Sigmoid colon (tissue), 7 donors: ENCODE results near the gene POFUT1. TPM values are rescaled to one million over a fixed set of nuclear protein-coding genes. Genes with fewer than 3 reads are reported as not detected.
"Not testable (repeated sequence)": the region's sequence is repeated elsewhere in the genome, so short reads cannot be mapped to it uniquely, and the experiment has no call there.

Source experiments
- DNase-seq: peaks from one replicate; pipeline ENCODE4 v3.0.0-alpha.2; 2019
- H3K27ac ChIP-seq, 4 donors: fragments of 200-600 bp; sonication (generic); one replicate each; pipeline ENCODE4 v1.5.1; 2016 to 2019; ENCODE audit warnings: mild to moderate bottlenecking in 1 of 4
- H3K27me3 ChIP-seq, 3 donors: fragments of 200-600 bp; sonication (generic); one replicate each; pipeline ENCODE4 v1.5.1; 2019; ENCODE audit warnings: mild to moderate bottlenecking in 1 of 3
- H3K36me3 ChIP-seq, 4 donors: fragments of 200-600 bp; sonication (generic); one replicate each; pipeline ENCODE4 v1.5.1; 2016 to 2019
- H3K4me1 ChIP-seq, 4 donors: fragments of 200-600 bp; sonication (generic); one replicate each; pipeline ENCODE4 v1.5.1; 2017 to 2019
- H3K4me3 ChIP-seq, 4 donors: fragments of 200-600 bp; sonication (generic); one replicate each; pipeline ENCODE4 v1.5.1; 2017 to 2019; ENCODE audit warnings: mild to moderate bottlenecking in 2 of 4, moderate library complexity in 1 of 4
- H3K9me3 ChIP-seq, 4 donors: fragments of 200-600 bp in 3 of 4; sonication (generic) in 3 of 4; one replicate each; pipeline versions ENCODE4 v1.5.1 to v1.6.1; 2013 to 2019
- CTCF ChIP-seq, 4 experiments: fragments of 450-650 bp in 3 of 4; fragments of 200-600 bp in 1 of 4; IDR thresholded peaks; one replicate each; pipeline ENCODE4 v1.5.1; 2016 to 2019; ENCODE audit warnings: antibody characterized with exemption in 4 of 4, mild to moderate bottlenecking in 3 of 4, moderate library complexity in 2 of 4
- EP300 ChIP-seq, 4 donors: sonication (generic); formaldehyde crosslinking; IDR thresholded peaks; one replicate each; pipeline ENCODE4 v1.6.1; 2017; ENCODE audit warnings: antibody characterized with exemption in 4 of 4
- POLR2A ChIP-seq, 2 donors: fragments of 450-650 bp; IDR thresholded peaks; one replicate each; pipeline ENCODE4 v1.6.1; 2016; ENCODE audit warnings: antibody characterized with exemption in 2 of 2, mild to moderate bottlenecking in 2 of 2, moderate library complexity in 2 of 2
- POLR2AphosphoS5 ChIP-seq, 4 donors: sonication (generic); formaldehyde crosslinking; IDR thresholded peaks; one replicate each; pipeline ENCODE4 v1.6.1; 2017; ENCODE audit warnings: antibody characterized with exemption in 4 of 4
- WGBS, 2 donors: extraction: QIAGEN DNeasy Blood & Tissue Kit; methylation state at CpG; one replicate each; pipeline ENCODE4 v1.1.7; 2013; 5-methylcytosine and 5-hydroxymethylcytosine counted together
- intact Hi-C: fragments of 100-400 bp; cut with DNase I; formaldehyde crosslinking; loops from one replicate; pipeline ENCODE4 v1.15.1; 2023
- polyA plus RNA-seq, 3 donors: library from polyadenylated mRNA; stranded (reverse); fragments of 200-250 nt; gene quantifications; one replicate each; pipeline ENCODE4 v1.2.3, GENCODE V29; 2013
- total RNA-seq, 4 donors: library from RNA; depleted of rRNA; stranded (reverse); fragments of >200 nt; gene quantifications; one replicate each; pipeline ENCODE4 v1.1.0, GENCODE V29; 2016
- donor health status: healthy with polysubstance abuse.
- donor health status: Bipolar disorder and iron deficiency.
- donor health status: healthy.

The POFUT1 gene
- total and polyA plus RNA-seq, 7 donors = 7.2 to 31.6 (median 25.3) TPM

DNA sequence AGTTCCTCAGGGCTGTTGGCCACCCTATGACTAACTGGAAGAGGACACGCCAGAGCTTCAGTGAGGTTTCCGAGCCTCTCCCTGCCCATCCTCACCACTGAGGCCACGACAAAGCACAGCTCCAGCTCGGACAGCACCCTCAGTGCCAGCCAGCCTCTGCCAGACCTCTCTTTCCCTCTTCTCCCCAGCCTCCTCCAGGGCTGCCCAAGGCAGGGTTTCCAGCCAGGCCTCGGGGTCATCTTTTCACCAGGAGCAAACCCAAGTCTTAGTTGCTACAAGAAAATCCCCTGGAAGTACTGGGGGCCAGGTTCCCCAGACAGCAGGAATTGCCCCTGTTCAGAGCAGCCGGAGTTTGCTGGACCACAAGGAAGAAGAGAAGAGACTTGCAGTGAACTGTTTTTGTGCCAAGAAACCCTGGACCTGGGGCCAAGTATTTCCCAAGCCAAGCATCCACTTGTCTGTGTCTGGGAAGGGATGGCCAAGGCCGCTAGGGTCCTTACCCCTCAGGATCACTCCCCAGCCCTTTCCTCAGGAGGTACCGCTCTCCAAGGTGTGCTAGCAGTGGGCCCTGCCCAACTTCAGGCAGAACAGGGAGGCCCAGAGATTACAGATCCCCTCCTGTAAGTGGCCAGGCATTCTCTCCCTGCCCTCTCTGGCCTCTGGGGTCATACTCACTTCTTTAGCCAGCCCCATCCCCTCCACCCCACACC, 41.7 kb upstream of the POFUT1 start:
- intact Hi-C loops = no loop called here
- 91 to 92% methylated on average over 8 of the region's 8 CpGs for WGBS, 2 donors
- H3K27me3 ChIP-seq = no peaks in the 10 kb centered on the region
- no peak overlapping the region for H3K4me3 ChIP-seq
- no peaks in the 10 kb centered on the region for H3K9me3 ChIP-seq
- H3K4me1 ChIP-seq = peaks cover 0 to 15% (median 0%) of the 10 kb centered on the region in 4 donors
- no peak for TF ChIP-seq EP300 (IDR thresholded peaks at IDR 0.05)
- no peak for TF ChIP-seq CTCF (IDR thresholded peaks at IDR 0.05)
- TF ChIP-seq POLR2AphosphoS5 (IDR thresholded peaks at IDR 0.05) = no peak
- TF ChIP-seq POLR2A (IDR thresholded peaks at IDR 0.05) = no peak
- H3K36me3 ChIP-seq = peaks cover 0 to 64% (median 38%) of the 10 kb centered on the region in 4 donors
- DNase-seq = peak; percentile 68
- no peak overlapping the region for H3K27ac ChIP-seq

GRCh38 chr20:32167552-32167951, 40.1 kb upstream of the POFUT1 start:
- peak; percentile 57 for DNase-seq
- no peaks in the 10 kb centered on the region for H3K27me3 ChIP-seq
- H3K9me3 ChIP-seq = no peaks in the 10 kb centered on the region
- intact Hi-C loops = no loop called here
- H3K4me1 ChIP-seq = peaks cover 0 to 15% (median 0%) of the 10 kb centered on the region in 4 donors
- no peak for TF ChIP-seq EP300 (IDR thresholded peaks at IDR 0.05)
- TF ChIP-seq POLR2A (IDR thresholded peaks at IDR 0.05) = no peak
- no peak for TF ChIP-seq POLR2AphosphoS5 (IDR thresholded peaks at IDR 0.05)
- no peak for TF ChIP-seq CTCF (IDR thresholded peaks at IDR 0.05)
- WGBS, 2 donors = 97 to 98% methylated on average over 4 of the region's 4 CpGs
- no peak overlapping the region for H3K4me3 ChIP-seq
- H3K27ac ChIP-seq = no peak overlapping the region
- peaks cover 0 to 48% (median 24%) of the 10 kb centered on the region in 4 donors for H3K36me3 ChIP-seq

DNA sequence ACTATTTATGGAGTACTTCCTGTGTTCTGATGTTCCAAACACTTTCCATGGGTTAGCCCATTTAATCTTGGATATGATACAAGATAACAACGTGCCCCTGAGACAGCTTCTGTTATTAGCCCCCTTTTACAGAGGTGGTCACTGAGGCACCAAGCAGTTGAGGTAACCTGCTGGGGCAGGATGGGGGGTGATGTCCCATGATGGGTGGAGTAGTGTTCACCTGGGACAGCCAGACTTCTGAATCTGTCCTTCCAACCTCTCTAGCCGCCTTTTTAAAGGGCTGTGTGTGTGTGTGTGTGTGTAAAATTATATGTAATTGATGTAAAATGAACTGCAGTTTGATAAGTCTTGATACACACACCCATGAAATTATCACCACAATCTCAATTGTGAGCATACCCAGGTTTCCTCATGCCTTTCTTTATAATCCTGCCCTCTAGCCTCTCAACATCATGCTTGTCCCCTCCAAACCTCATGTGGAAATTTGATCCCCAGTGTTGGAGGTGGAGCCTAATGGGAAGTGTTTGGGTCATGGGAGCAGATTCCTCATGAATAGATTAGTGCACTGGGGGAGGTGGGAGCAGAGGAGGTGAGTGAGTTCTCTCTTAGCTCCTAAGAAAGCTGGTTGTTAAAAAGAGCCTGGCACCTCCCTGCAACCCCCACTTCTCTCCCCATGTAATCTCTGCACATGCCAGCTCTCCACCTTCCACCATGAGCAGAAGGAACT, 39.3 kb upstream of the POFUT1 start:
- peaks cover 0 to 15% (median 0%) of the 10 kb centered on the region in 4 donors for H3K4me1 ChIP-seq
- TF ChIP-seq POLR2AphosphoS5 (IDR thresholded peaks at IDR 0.05) (no peak), CTCF (IDR thresholded peaks at IDR 0.05) (no peak), POLR2A (IDR thresholded peaks at IDR 0.05) (no peak), EP300 (IDR thresholded peaks at IDR 0.05) (no peak)
- intact Hi-C loops = no loop called here
- peaks cover 0 to 40% (median 22%) of the 10 kb centered on the region in 4 donors for H3K36me3 ChIP-seq
- H3K9me3 ChIP-seq = no peaks in the 10 kb centered on the region
- no peak overlapping the region for H3K4me3 ChIP-seq
- DNase-seq = peak; percentile 12
- 57 to 77% methylated on average over 2 of the region's 2 CpGs for WGBS, 2 donors
- no peaks in the 10 kb centered on the region for H3K27me3 ChIP-seq
- H3K27ac ChIP-seq = no peak overlapping the region

DNA sequence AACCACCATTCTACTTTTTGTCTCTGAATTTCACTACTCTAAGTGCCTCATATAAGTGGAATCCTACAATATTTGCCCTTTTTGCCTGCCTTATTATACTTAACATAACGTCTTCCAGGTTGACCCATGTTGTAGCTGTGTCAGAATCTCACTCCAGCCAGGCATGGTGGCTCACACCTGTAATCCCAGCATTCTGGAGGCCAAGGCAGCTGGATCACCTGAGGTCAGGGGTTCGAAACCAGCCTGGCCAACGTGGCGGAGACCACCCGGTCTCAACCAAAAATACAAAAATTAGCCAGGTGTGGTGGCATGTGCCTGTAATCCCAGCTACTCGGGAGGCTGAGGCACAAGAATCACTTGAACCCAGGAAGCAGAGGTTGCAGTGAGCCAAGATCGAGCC, 30.0 kb upstream of the POFUT1 start:
- 94% methylated on average over 7 of the region's 7 CpGs for WGBS, 2 donors
- H3K4me1 ChIP-seq, H3K9me3 ChIP-seq, H3K27ac ChIP-seq, H3K27me3 ChIP-seq, H3K36me3 ChIP-seq, H3K4me3 ChIP-seq, intact Hi-C loops: not testable (repeated sequence)
- peak; percentile 3 for DNase-seq

DNA sequence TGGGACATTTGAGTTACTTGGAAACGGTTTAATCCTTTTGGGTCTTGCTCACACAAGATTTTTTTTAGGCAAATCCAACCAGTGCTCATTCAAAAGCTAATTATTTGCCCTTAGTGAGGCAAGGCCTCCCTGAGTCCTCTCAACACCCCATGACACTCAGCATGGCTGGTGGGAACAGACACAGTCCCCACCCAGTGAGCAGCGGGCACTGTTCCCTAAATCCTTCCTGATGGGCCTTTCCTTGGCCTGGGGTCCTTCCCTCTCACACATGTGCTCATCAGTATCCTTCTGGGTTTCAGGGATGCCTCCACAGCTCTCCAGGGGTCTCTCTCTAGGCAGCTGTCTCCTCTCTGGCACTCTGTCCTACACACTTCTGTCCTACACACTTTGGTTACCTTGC, 28.2 kb upstream of the POFUT1 start:
- H3K36me3 ChIP-seq = peaks cover 0 to 5% (median 0%) of the 10 kb centered on the region in 4 donors
- no peaks in the 10 kb centered on the region for H3K27me3 ChIP-seq
- no peaks in the 10 kb centered on the region for H3K9me3 ChIP-seq
- H3K4me3 ChIP-seq = no peak overlapping the region
- DNase-seq = peak; percentile 14
- WGBS, 2 donors = 91 to 95% methylated on average over 2 of the region's 2 CpGs
- intact Hi-C loops = no loop called here
- no peak for TF ChIP-seq POLR2AphosphoS5 (IDR thresholded peaks at IDR 0.05)
- no peak for TF ChIP-seq EP300 (IDR thresholded peaks at IDR 0.05)
- no peak for TF ChIP-seq CTCF (IDR thresholded peaks at IDR 0.05)
- no peak for TF ChIP-seq POLR2A (IDR thresholded peaks at IDR 0.05)
- no peaks in the 10 kb centered on the region for H3K4me1 ChIP-seq
- H3K27ac ChIP-seq = no peak overlapping the region
